Muscle of leg (tissue), 11 donors: ENCODE results near the gene SRPK1. TPM values are rescaled to one million over a fixed set of nuclear protein-coding genes. Genes with fewer than 3 reads are reported as not detected.
A peak's percentile ranks its signal among the peaks of the same experiment; 100 is the strongest.

Source experiments
- DNase-seq: peaks from one replicate; pipeline ENCODE4 v3.0.0; 2013
- H3K27ac ChIP-seq: one replicate; pipeline ENCODE4 v1.5.1; 2013; ENCODE audit warnings: mild to moderate bottlenecking, low read length, control low read depth
- H3K27me3 ChIP-seq: one replicate; pipeline ENCODE4 v1.6.1; 2013; ENCODE audit warnings: low read length; ENCODE audit not compliant: control insufficient read depth, insufficient read depth
- H3K36me3 ChIP-seq: one replicate; pipeline ENCODE4 v1.6.1; 2013; ENCODE audit warnings: low read length; ENCODE audit not compliant: control insufficient read depth, insufficient read depth
- H3K4me1 ChIP-seq: one replicate; pipeline ENCODE4 v1.6.1; 2013; ENCODE audit warnings: low read length; ENCODE audit not compliant: control insufficient read depth, insufficient read depth
- H3K4me3 ChIP-seq: one replicate; pipeline ENCODE4 v1.5.1; 2013; ENCODE audit warnings: low read length, control low read depth
- H3K9me3 ChIP-seq: replicated peaks from 2 replicates; pipeline ENCODE4 v1.6.1; 2013; ENCODE audit warnings: low read depth, low read length; ENCODE audit not compliant: control insufficient read depth
- WGBS: methylation state at CpG from one replicate; pipeline ENCODE4 v1.1.5; 2013; ENCODE audit warnings: missing lambda C conversion rate; ENCODE audit not compliant: insufficient coverage; 5-methylcytosine and 5-hydroxymethylcytosine counted together
- polyA plus RNA-seq, 8 donors: library from polyadenylated mRNA; unstranded; fragments of 120-200 nt; gene quantifications; one replicate each; pipeline versions ENCODE4 v1.2.1 to v1.2.3, GENCODE V29; 2013; ENCODE audit warnings: inconsistent platforms in 1 of 8, low replicate concordance in 1 of 8; ENCODE audit not compliant: insufficient read length in 8 of 8, insufficient read depth in 1 of 8
- total RNA-seq: library from RNA; stranded (reverse); fragments of 120-200 nt; gene quantifications from one replicate; pipeline ENCODE4 v1.2.4, GENCODE V29; 2013

SRPK1 gene
- total and polyA plus RNA-seq, 9 donors = 14.2 to 24.2 (median 17.5) TPM

DNA sequence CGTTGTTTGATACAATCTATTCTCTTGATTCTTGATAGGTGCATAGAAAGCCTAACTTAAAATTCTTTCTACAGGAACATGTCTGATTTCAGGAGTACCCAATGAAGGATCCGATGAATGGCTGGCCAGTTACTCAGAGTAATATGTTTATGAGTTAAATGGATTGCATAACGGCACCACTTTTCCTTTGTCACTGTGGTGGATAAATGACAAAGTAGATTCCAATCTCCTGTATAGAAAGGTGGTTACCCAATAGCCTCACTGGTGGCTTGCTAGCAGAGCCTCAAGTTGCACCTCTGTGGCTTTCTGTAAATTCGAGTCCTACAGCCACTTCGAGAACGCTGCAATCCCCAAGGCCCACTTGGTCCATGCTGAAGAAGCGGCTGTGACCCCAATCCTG is 87.4 kb downstream of the SRPK1 start:
- no peaks in the 10 kb centered on the region for H3K4me1 ChIP-seq
- H3K9me3 ChIP-seq = no peaks in the 10 kb centered on the region
- H3K27ac ChIP-seq = no peak overlapping the region
- H3K27me3 ChIP-seq = no peaks in the 10 kb centered on the region
- WGBS = 100% methylated on average over 2 of the region's 7 CpGs
- no peak for DNase-seq
- H3K36me3 ChIP-seq = peaks cover 14% of the 10 kb centered on the region
- H3K4me3 ChIP-seq = no peak overlapping the region

GRCh38 chr6:35831257-35832007 is 89.5 kb downstream of the SRPK1 start:
- Histone ChIP-seq H3K27ac (no peak overlapping the region), H3K9me3 (no peaks in the 10 kb centered on the region), H3K27me3 (no peaks in the 10 kb centered on the region), H3K36me3 (peaks cover 10% of the 10 kb centered on the region), H3K4me3 (no peak overlapping the region), H3K4me1 (no peaks in the 10 kb centered on the region)
- WGBS = 75% methylated on average over 1 of the region's 5 CpGs
- DNase-seq = no peak

DNA sequence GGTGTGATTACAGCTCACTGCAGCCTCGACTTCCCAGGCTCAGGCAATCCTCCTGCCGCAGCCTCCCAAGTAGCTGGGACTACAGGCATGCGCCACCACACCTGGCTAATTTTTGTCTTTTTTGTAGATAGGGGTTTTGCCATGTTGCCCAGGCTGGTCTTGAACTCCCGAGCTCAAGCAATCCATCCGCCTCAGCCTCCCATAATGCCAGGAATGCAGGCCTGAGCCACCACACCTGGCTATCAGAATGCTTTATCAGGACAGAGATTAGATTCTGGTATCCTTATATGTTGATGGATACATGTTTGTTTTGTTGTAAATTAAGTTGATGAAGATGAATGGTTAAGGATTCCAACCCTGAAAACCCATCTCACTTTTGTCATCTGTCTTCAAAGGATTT is 91.6 kb downstream of the SRPK1 start:
- Histone ChIP-seq H3K27me3 (no peaks in the 10 kb centered on the region), H3K36me3 (peaks cover 5% of the 10 kb centered on the region), H3K9me3 (no peaks in the 10 kb centered on the region), H3K4me1 (no peaks in the 10 kb centered on the region), H3K4me3 (no peak overlapping the region), H3K27ac (no peak overlapping the region)
- DNase-seq = no peak
- WGBS = 77% methylated on average over 2 of the region's 5 CpGs

GRCh38 chr6:35824552-35825192 is 96.2 kb downstream of the SRPK1 start:
- H3K9me3 ChIP-seq = no peaks in the 10 kb centered on the region
- H3K36me3 ChIP-seq = no peaks in the 10 kb centered on the region
- no peak for DNase-seq
- no peak overlapping the region for H3K4me3 ChIP-seq
- no peak overlapping the region for H3K27ac ChIP-seq
- 80% methylated on average over 2 of the region's 5 CpGs for WGBS
- no peaks in the 10 kb centered on the region for H3K27me3 ChIP-seq
- H3K4me1 ChIP-seq = no peaks in the 10 kb centered on the region

GRCh38 chr6:35823601-35824000 is 97.3 kb downstream of the SRPK1 start:
- H3K36me3 ChIP-seq = no peaks in the 10 kb centered on the region
- no peak overlapping the region for H3K4me3 ChIP-seq
- H3K4me1 ChIP-seq = no peaks in the 10 kb centered on the region
- no peak overlapping the region for H3K27ac ChIP-seq
- no peaks in the 10 kb centered on the region for H3K9me3 ChIP-seq
- H3K27me3 ChIP-seq = no peaks in the 10 kb centered on the region
- no peak for DNase-seq
- no CpG with 5 or more reads among the region's 2 CpGs for WGBS

GRCh38 chr6:35817515-35817914 is 103.4 kb downstream of the SRPK1 start:
- no peak for DNase-seq
- Histone ChIP-seq H3K36me3 (no peaks in the 10 kb centered on the region), H3K4me3 (no peak overlapping the region), H3K9me3 (peaks cover 5% of the 10 kb centered on the region), H3K27me3 (no peaks in the 10 kb centered on the region), H3K4me1 (no peaks in the 10 kb centered on the region), H3K27ac (no peak overlapping the region)

- Histone ChIP-seq H3K27me3 (peaks cover 4% of the 10 kb centered on the region), H3K4me1 (peaks cover 5% of the 10 kb centered on the region), H3K27ac (no peak overlapping the region), H3K9me3 (no peaks in the 10 kb centered on the region), H3K4me3 (no peak overlapping the region), H3K36me3 (no peaks in the 10 kb centered on the region)
- DNase-seq = no peak
- 63% methylated on average over 3 of the region's 6 CpGs for WGBS
Observed at GRCh38 chr6:35811699-35811995, 109.3 kb downstream of the SRPK1 start.

DNA sequence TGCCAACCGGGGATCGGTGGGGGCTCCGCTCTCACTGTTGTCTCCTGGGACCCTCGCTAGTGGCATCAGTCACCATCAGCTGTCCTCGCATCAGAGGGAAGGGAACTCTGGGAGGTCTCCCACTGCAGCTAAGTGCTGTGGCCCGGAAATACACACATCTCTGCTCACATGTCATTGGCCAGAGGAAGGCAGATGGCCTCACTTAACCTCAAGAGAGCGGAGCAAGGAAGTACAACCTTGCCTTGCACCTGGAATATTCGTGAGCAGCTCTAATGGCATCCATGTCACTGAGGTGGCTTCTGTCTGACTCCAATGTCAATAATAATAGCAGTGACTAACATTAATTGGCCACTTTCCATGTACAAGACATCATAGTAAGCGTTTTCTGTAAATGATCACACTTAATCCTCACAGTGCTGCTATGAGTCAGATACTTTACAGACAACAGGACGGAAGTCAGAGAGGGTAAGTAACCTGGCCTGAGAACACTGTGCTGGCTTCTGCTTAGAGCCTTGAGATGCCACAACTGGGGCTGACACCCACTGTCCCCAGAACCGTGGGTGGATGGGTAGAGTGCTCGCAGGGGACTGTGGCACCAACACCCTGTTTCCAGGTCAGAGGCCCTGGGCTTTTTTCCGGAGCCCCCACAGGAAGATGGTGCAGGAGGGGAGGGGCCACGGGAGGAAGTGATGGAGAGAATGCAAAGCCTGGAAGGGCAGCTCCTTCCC is 109.8 kb downstream of the SRPK1 start:
- H3K27me3 ChIP-seq = peaks cover 4% of the 10 kb centered on the region
- DNase-seq = no peak
- peaks cover 5% of the 10 kb centered on the region for H3K4me1 ChIP-seq
- no peaks in the 10 kb centered on the region for H3K36me3 ChIP-seq
- no peaks in the 10 kb centered on the region for H3K9me3 ChIP-seq
- H3K4me3 ChIP-seq = no peak overlapping the region
- no peak overlapping the region for H3K27ac ChIP-seq
- WGBS = 47% methylated on average over 7 of the region's 14 CpGs

DNA sequence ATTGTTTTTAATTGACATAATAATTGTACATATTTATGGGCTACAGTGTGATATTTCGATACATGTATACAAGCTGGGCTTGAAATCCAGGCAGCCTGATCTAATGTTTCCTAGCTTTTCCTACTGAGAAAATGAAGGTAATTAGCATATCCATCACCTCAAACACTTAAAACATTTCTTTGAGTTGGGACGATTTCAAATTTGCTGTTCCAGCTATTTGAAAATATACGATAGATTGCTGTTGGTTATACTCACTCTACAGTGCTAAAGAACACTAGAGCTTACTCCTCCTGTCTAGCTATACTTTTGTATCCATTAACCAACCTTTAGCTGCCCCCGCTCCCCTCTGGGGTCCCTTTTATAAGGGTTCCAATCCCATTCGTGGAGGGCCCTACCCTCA is 111.1 kb downstream of the SRPK1 start:
- no peak for DNase-seq
- Histone ChIP-seq H3K27ac (no peak overlapping the region), H3K36me3 (no peaks in the 10 kb centered on the region), H3K4me3 (no peak overlapping the region), H3K27me3 (peaks cover 4% of the 10 kb centered on the region), H3K4me1 (peaks cover 5% of the 10 kb centered on the region), H3K9me3 (no peaks in the 10 kb centered on the region)
- WGBS = 60% methylated on average over 2 of the region's 5 CpGs

DNA sequence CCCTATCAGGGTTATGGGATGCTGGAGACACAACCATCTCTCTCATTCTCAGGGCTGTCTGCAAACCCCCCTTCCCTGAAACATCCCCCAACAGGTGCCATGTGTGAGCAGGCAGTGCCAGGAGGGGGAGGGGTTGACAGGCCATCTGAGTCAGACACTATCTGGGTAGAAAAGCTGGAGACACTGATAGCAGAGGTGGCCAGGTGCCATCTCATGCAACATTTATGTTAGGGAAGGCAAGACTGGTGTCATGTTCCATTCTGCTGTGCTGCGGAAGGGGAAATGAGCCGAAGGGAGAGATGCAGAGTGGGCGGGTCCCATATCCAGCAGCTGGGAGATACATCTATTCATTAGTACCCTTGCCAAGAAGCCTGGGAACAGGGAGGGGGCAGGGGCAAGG is 112.2 kb downstream of the SRPK1 start:
- Histone ChIP-seq H3K27ac (no peak overlapping the region), H3K9me3 (no peaks in the 10 kb centered on the region), H3K4me3 (no peak overlapping the region), H3K27me3 (peaks cover 4% of the 10 kb centered on the region), H3K4me1 (peaks cover 5% of the 10 kb centered on the region), H3K36me3 (no peaks in the 10 kb centered on the region)
- peak; percentile 12 for DNase-seq
- 27% methylated on average over 3 of the region's 3 CpGs for WGBS
